Epithelial cell of esophagus (primary cell): Measurements from ENCODE around the gene ERRFI1.

Experiments
- DNase-seq: peaks from one replicate; pipeline ENCODE4 v3.0.0; 2010; ENCODE audit warnings: low read depth
- H3K4me3 ChIP-seq: 2 replicates; pipeline ENCODE4 v1.5.1; 2011; ENCODE audit warnings: mild to moderate bottlenecking, low read length, control low read depth
- TF ChIP-seq, protein P1 (sequence below): IDR thresholded peaks from 2 replicates; pipeline ENCODE4 v1.5.1; 2011; ENCODE audit warnings: low read depth, mild to moderate bottlenecking, low read length, control low read depth, inconsistent platforms; ENCODE audit not compliant: insufficient read depth; ENCODE audit errors: missing control alignments

The ERRFI1 gene

GRCh38 chr1:8028571-8028910 lies 2.4 kb upstream of the ERRFI1 start:
- H3K4me3 ChIP-seq: no peak overlapping the region
- TF ChIP-seq, protein P1, sequence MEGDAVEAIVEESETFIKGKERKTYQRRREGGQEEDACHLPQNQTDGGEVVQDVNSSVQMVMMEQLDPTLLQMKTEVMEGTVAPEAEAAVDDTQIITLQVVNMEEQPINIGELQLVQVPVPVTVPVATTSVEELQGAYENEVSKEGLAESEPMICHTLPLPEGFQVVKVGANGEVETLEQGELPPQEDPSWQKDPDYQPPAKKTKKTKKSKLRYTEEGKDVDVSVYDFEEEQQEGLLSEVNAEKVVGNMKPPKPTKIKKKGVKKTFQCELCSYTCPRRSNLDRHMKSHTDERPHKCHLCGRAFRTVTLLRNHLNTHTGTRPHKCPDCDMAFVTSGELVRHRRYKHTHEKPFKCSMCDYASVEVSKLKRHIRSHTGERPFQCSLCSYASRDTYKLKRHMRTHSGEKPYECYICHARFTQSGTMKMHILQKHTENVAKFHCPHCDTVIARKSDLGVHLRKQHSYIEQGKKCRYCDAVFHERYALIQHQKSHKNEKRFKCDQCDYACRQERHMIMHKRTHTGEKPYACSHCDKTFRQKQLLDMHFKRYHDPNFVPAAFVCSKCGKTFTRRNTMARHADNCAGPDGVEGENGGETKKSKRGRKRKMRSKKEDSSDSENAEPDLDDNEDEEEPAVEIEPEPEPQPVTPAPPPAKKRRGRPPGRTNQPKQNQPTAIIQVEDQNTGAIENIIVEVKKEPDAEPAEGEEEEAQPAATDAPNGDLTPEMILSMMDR: no peak
- no peak for DNase-seq

DNA sequence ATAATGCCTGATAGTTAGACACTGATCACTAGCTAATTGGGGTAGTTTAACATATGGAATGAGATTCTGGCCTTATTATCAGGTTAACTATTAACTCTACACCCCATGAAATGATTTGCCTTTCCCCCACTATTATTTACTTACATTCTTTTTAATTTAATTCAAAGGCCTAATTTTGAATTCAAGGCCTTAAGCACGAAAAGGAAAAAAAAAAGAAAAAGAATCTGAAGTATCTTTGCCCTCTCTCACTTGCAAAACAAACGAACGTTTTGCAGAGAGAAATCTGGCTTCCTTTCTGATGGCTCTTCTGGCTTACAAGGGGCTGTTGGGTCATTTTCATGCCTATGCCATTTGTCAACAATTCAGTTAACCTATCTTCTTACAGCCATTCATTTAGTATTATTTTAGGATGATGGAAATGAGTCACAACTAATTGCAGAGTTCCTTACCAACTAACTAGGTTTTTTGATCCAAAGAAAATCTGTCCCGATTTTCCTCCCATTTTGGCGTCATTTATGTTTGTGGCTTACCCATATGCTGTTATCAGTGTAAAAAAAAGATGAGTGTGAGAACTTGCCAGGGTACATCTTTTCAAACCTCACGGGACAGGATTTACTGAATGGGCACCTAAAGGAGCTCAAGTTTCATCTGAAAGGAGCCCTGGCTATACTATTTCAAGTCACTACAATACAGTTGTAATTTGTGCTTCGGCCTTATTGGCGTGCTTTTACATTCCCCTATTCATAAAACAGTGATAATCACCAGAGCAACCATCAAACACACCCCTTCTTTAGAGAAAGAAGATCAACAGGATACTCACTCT lies 1.9 kb upstream of the ERRFI1 start:
- peak; percentile 76 for DNase-seq
- TF ChIP-seq, protein P1: no peak
- H3K4me3 ChIP-seq: peak overlapping the region; percentile 75

DNA sequence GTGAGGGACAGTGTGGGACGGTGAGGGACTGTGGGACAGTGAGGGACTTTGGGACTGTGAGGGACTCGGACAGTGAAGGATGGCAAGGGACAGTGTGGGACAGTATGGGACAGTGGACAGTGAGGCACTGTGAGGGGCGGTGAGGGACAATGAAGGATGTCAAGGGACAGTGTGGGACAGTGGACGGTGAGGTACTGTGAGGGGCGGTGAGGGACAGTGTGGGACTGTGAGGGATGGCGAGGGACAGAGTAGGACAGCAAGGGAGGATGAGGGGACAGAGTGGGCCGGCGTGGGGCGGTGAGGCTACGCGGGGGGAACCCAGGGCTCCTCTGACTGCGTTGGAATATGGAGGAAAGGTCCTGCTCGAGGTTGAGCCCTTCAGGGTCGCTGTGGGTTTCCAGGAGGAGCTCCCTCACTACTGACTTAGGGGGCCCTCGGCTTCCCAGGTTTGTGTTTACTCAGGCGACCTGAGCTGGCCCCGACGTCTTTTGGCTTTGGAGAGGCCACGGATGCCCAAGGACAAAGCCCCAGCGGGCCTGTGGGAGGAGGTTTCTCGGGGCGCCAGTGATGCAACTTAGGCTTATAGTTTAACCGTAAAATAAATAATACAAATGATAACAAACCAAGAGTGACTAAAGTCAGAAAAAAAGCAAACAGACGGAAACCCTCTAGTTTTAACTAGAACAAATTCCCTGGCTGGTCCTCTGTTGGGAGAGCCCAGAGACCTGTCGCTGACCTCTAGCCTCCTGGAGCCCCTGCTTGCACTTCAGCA lies 1.1 kb upstream of the ERRFI1 start:
- DNase-seq: no peak
- TF ChIP-seq, protein P1: no peak
- H3K4me3 ChIP-seq: peak overlapping the region; percentile 75

GRCh38 chr1:8025671-8026144 lies 401 bp downstream of the ERRFI1 start:
- TF ChIP-seq, protein P1: no peak
- DNase-seq: no peak
- H3K4me3 ChIP-seq: peak overlapping the region; percentile 71

DNA sequence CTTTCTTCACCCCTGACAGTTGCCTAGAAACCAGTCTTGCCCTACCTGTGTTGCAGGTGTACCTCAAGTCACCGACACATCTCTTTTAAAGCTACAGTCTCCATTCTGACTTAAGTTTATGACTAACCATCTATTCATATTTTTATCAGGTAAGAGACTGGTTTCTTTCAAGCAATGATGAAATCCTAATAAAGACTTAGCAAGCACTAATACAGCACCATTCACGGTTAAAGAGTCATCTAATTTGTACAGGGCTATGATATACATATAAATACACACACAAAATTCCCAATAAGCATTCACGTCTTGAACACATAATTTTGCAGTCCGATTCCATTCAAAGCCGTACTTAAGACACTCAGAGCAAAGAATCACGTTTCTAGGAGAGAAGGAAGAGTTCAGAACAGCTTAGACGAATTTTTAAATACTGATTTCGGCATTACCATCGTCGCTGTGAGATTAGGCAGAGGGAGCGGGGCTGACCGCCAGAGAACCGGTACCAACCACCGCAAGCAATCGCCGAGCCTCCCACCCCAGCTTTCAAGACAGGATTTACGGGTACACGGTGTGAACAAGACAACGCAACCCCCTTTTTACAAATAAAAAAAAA lies 943 bp downstream of the ERRFI1 start:
- peak; percentile 75 for DNase-seq
- TF ChIP-seq, protein P1: no peak

GRCh38 chr1:8024329-8024728 lies 1.8 kb downstream of the ERRFI1 start:
- DNase-seq: no peak
- TF ChIP-seq, protein P1: no peak
- H3K4me3 ChIP-seq: peak overlapping the region; percentile 71

More for the DNA sequence above, 943 bp downstream of the ERRFI1 start:
- peak overlapping the region; percentile 71 for H3K4me3 ChIP-seq
